Measurements from ENCODE around the gene GPANK1. TPM values are rescaled to one million over a fixed set of nuclear protein-coding genes. Genes with fewer than 3 reads are reported as not detected.

Gene GPANK1
- total and polyA plus RNA-seq, 9 of the 15 experiments (the other 6 are each of a cell fraction or from before 2014, with no cell fraction given): 32.2 to 111 (median 46.3) TPM

DNA sequence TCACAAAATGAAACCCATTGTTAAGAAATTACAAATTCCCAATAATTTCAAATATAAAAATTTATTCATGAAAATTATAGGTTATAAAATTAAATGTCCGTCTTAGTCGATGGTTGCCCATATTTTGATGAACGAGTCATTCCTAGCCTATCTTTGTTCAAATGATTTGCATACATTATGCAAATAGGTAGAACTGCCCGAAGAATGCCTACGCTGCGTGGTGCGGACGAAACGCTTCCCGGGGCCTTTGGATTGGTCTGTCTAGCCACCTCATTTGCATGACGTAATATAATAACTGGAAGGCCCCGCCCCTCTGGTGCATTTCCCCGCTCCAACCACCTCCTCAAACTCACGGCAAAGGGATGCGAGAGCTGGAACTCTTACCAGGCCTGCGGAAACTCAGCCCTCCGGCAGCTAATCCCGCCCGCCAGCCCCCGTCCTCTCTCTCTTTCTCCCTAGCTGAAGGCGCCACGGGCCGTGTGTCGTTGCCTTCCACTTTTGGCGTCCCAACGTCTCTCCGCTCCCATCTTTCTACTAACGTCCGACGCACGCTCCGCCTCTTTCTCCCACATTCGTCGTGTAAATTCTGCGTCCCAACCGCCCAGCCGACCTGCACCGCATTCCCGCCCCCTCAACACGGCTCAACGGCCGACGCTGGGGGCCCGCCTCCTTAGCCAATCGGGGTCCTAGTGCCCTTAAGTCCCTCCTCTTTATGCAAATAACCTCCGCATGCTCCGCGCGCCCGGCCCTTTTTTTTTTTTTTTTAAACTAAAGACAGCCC, 44.8 kb downstream of the GPANK1 start (continued):
- TF ChIP-seq, protein P1, sequence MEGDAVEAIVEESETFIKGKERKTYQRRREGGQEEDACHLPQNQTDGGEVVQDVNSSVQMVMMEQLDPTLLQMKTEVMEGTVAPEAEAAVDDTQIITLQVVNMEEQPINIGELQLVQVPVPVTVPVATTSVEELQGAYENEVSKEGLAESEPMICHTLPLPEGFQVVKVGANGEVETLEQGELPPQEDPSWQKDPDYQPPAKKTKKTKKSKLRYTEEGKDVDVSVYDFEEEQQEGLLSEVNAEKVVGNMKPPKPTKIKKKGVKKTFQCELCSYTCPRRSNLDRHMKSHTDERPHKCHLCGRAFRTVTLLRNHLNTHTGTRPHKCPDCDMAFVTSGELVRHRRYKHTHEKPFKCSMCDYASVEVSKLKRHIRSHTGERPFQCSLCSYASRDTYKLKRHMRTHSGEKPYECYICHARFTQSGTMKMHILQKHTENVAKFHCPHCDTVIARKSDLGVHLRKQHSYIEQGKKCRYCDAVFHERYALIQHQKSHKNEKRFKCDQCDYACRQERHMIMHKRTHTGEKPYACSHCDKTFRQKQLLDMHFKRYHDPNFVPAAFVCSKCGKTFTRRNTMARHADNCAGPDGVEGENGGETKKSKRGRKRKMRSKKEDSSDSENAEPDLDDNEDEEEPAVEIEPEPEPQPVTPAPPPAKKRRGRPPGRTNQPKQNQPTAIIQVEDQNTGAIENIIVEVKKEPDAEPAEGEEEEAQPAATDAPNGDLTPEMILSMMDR (IDR thresholded peaks at IDR 0.05 in 2 of 3, conservative IDR thresholded peaks at IDR 0.05 in 1 of 3; ENCODE audit: insufficient read depth in 2 of 3, low read depth in 1 of 3, low read length in 3 of 3): no peak; a peak in 1 of 6 replicates
- peak in 1 of 2 experiments; percentile 18; a peak in 1 of 4 replicates for TF ChIP-seq RAD21 (CRISPR knock-in tag; conservative IDR thresholded peaks at IDR 0.05 in 1 of 2, IDR thresholded peaks at IDR 0.05 in 1 of 2)
- no peak for TF ChIP-seq TCF7L2 (IDR thresholded peaks at IDR 0.05; ENCODE audit: low read depth, low read length)
- peak; percentile 49; the same call in 1 of the 2 replicates for TF ChIP-seq SMARCA4 (IDR thresholded peaks at IDR 0.05)
- TF ChIP-seq THRB (CRISPR knock-in tag; conservative IDR thresholded peaks at IDR 0.05): peak; percentile 97
- TF ChIP-seq KAT2B (IDR thresholded peaks at IDR 0.05; ENCODE audit: low read depth, low read length): no peak
- peak; percentile 90 for TF ChIP-seq PRDM10 (IDR thresholded peaks at IDR 0.05; ENCODE audit: partially characterized antibody)
- no peak for TF ChIP-seq ZNF668 (CRISPR knock-in tag; IDR thresholded peaks at IDR 0.05)
- no peak for TF ChIP-seq ZKSCAN3 (CRISPR knock-in tag; IDR thresholded peaks at IDR 0.05)
- no peak for TF ChIP-seq CGGBP1 (CRISPR knock-in tag; IDR thresholded peaks at IDR 0.05)
- TF ChIP-seq CBX2 (IDR thresholded peaks at IDR 0.05; ENCODE audit: insufficient read depth, low read length, poor library complexity, severe bottlenecking): no peak
- TF ChIP-seq TRIM24 (IDR thresholded peaks at IDR 0.05): peak in 1 of 2 experiments; percentile 8; a peak in 1 of 4 replicates
- TF ChIP-seq HNRNPUL1 (IDR thresholded peaks at IDR 0.05; ENCODE audit: low read length): no peak
- peak; percentile 79; the same call in 1 of the 2 replicates for TF ChIP-seq LCOR (CRISPR knock-in tag; IDR thresholded peaks at IDR 0.05)
